WI38 (cell line): ENCODE results near the gene SNX12.

Source experiments
- H3K4me3 ChIP-seq: 2 replicates; pipeline ENCODE4 v1.5.1; 2011; ENCODE audit warnings: low read depth, mild to moderate bottlenecking, control low read depth, low read length
- CTCF ChIP-seq: IDR thresholded peaks from 2 replicates; pipeline ENCODE4 v1.5.1; 2012; ENCODE audit warnings: low read depth, mild to moderate bottlenecking, control low read depth, low read length

The SNX12 gene

GRCh38 chrX:71091263-71091662 is 23.1 kb upstream of the SNX12 start:
- no peak for TF ChIP-seq CTCF
- no peak overlapping the region for H3K4me3 ChIP-seq

- no peak for TF ChIP-seq CTCF
These were observed 17.8 kb upstream of the SNX12 start for GRCh38 chrX:71085900-71086299.

GRCh38 chrX:71082822-71083221 is 14.7 kb upstream of the SNX12 start:
- H3K4me3 ChIP-seq, result no peak overlapping the region
- no peak for TF ChIP-seq CTCF

More at GRCh38 chrX:71085900-71086299, 17.8 kb upstream of the SNX12 start:
- H3K4me3 ChIP-seq, result no peak overlapping the region

- H3K4me3 ChIP-seq, result no peak overlapping the region
- TF ChIP-seq CTCF, result no peak
These were observed 14.1 kb upstream of the SNX12 start for GRCh38 chrX:71082124-71082647.

- no peak for TF ChIP-seq CTCF
- no peak overlapping the region for H3K4me3 ChIP-seq
These were observed 13.4 kb upstream of the SNX12 start for GRCh38 chrX:71081330-71082123.

GRCh38 chrX:71070531-71070930 is 2.4 kb upstream of the SNX12 start:
- no peak for TF ChIP-seq CTCF
- no peak overlapping the region for H3K4me3 ChIP-seq

- peak overlapping the region; percentile 72 for H3K4me3 ChIP-seq
- no peak for TF ChIP-seq CTCF
These were observed 456 bp downstream of the SNX12 start for GRCh38 chrX:71067712-71068043.
